ENCODE results near the gene IL15. TPM values are rescaled to one million over a fixed set of nuclear protein-coding genes. Genes with fewer than 3 reads are reported as not detected.
"Not testable (repeated sequence)": the region's sequence is repeated elsewhere in the genome, so short reads cannot be mapped to it uniquely, and the experiment has no call there.

Gene IL15
- total RNA-seq, 2 donors from 2014 or later: 3.2 to 4.7 TPM

GRCh38 chr4:141724646-141725045 is 88.3 kb downstream of the IL15 start:
- Mint-ChIP-seq H3K27me3 (no peaks in the 10 kb centered on the region), H3K4me1 (peaks cover 2% of the 10 kb centered on the region), H3K4me3 (no peak overlapping the region), H3K27ac (no peak overlapping the region), H3K36me3 (ENCODE audit: low read depth) (peaks cover 4% of the 10 kb centered on the region)
- ATAC-seq (no peak), DNase-seq (no peak)
- no peaks in the 10 kb centered on the region for H3K9me3 ChIP-seq (ENCODE audit: control insufficient read depth, low read length, poor library complexity, severe bottlenecking)

- Mint-ChIP-seq H3K36me3 (ENCODE audit: low read depth) (peaks cover 8% of the 10 kb centered on the region), H3K27ac (no peak overlapping the region), H3K27me3 (no peaks in the 10 kb centered on the region), H3K4me1 (peaks cover 2% of the 10 kb centered on the region), H3K4me3 (no peak overlapping the region)
- DNase-seq (no peak), ATAC-seq (no peak)
- H3K9me3 ChIP-seq (ENCODE audit: control insufficient read depth, low read length, poor library complexity, severe bottlenecking): no peaks in the 10 kb centered on the region
These were observed 91.0 kb downstream of the IL15 start for GRCh38 chr4:141727420-141727819.

- DNase-seq (no peak), ATAC-seq (no peak)
- Mint-ChIP-seq H3K36me3 (ENCODE audit: low read depth) (peaks cover 6% of the 10 kb centered on the region), H3K27ac (no peak overlapping the region), H3K4me3 (no peak overlapping the region), H3K4me1 (no peaks in the 10 kb centered on the region), H3K27me3 (no peaks in the 10 kb centered on the region)
- H3K9me3 ChIP-seq (ENCODE audit: control insufficient read depth, low read length, poor library complexity, severe bottlenecking): no peaks in the 10 kb centered on the region
These were observed 94.4 kb downstream of the IL15 start for GRCh38 chr4:141730805-141731204.

GRCh38 chr4:141731481-141731880 is 95.1 kb downstream of the IL15 start:
- no peaks in the 10 kb centered on the region for H3K27me3 Mint-ChIP-seq
- H3K36me3 Mint-ChIP-seq (ENCODE audit: low read depth): peaks cover 6% of the 10 kb centered on the region
- no peak overlapping the region for H3K4me3 Mint-ChIP-seq
- no peaks in the 10 kb centered on the region for H3K4me1 Mint-ChIP-seq
- ATAC-seq (no peak), DNase-seq (no peak)
- H3K27ac Mint-ChIP-seq: no peak overlapping the region
- H3K9me3 ChIP-seq (ENCODE audit: control insufficient read depth, low read length, poor library complexity, severe bottlenecking): no peaks in the 10 kb centered on the region

GRCh38 chr4:141739636-141740035 is 103.3 kb downstream of the IL15 start:
- no peaks in the 10 kb centered on the region for H3K36me3 Mint-ChIP-seq (ENCODE audit: low read depth)
- H3K27me3 Mint-ChIP-seq: no peaks in the 10 kb centered on the region
- H3K4me1 Mint-ChIP-seq: no peaks in the 10 kb centered on the region
- H3K27ac Mint-ChIP-seq: no peak overlapping the region
- H3K4me3 Mint-ChIP-seq: no peak overlapping the region
- no peaks in the 10 kb centered on the region for H3K9me3 ChIP-seq (ENCODE audit: control insufficient read depth, low read length, poor library complexity, severe bottlenecking)
- no peak for DNase-seq
- ATAC-seq: no peak

GRCh38 chr4:141746026-141746425 is 109.6 kb downstream of the IL15 start:
- H3K9me3 ChIP-seq (ENCODE audit: control insufficient read depth, low read length, poor library complexity, severe bottlenecking): no peaks in the 10 kb centered on the region
- Mint-ChIP-seq H3K36me3 (ENCODE audit: low read depth) (no peaks in the 10 kb centered on the region), H3K4me3 (no peak overlapping the region), H3K27me3 (no peaks in the 10 kb centered on the region), H3K27ac (no peak overlapping the region), H3K4me1 (no peaks in the 10 kb centered on the region)
- ATAC-seq (no peak), DNase-seq (no peak)

- H3K4me1 Mint-ChIP-seq; H3K27ac Mint-ChIP-seq; H3K27me3 Mint-ChIP-seq; DNase-seq; H3K4me3 Mint-ChIP-seq; ATAC-seq; H3K36me3 Mint-ChIP-seq (ENCODE audit: low read depth); H3K9me3 ChIP-seq (ENCODE audit: control insufficient read depth, low read length, poor library complexity, severe bottlenecking): not testable (repeated sequence)
These were observed 115.4 kb downstream of the IL15 start for GRCh38 chr4:141751806-141752205.

- Mint-ChIP-seq H3K4me1 (no peaks in the 10 kb centered on the region), H3K36me3 (ENCODE audit: low read depth) (no peaks in the 10 kb centered on the region), H3K27ac (no peak overlapping the region), H3K4me3 (no peak overlapping the region), H3K27me3 (peaks cover 12% of the 10 kb centered on the region)
- ATAC-seq (no peak), DNase-seq (no peak)
- H3K9me3 ChIP-seq (ENCODE audit: control insufficient read depth, low read length, poor library complexity, severe bottlenecking): no peaks in the 10 kb centered on the region
These were observed 120.9 kb downstream of the IL15 start for GRCh38 chr4:141757287-141757686.

GRCh38 chr4:141759796-141760425 is 123.5 kb downstream of the IL15 start:
- no peak for DNase-seq
- no peaks in the 10 kb centered on the region for H3K4me1 Mint-ChIP-seq
- no peak overlapping the region for H3K27ac Mint-ChIP-seq
- H3K9me3 ChIP-seq (ENCODE audit: control insufficient read depth, low read length, poor library complexity, severe bottlenecking): no peaks in the 10 kb centered on the region
- no peaks in the 10 kb centered on the region for H3K36me3 Mint-ChIP-seq (ENCODE audit: low read depth)
- peaks cover 17% of the 10 kb centered on the region for H3K27me3 Mint-ChIP-seq
- H3K4me3 Mint-ChIP-seq: no peak overlapping the region
- ATAC-seq: no peak

GRCh38 chr4:141761926-141762325 is 125.5 kb downstream of the IL15 start:
- peaks cover 17% of the 10 kb centered on the region for H3K27me3 Mint-ChIP-seq
- H3K27ac Mint-ChIP-seq: no peak overlapping the region
- H3K4me3 Mint-ChIP-seq: no peak overlapping the region
- DNase-seq (no peak), ATAC-seq (no peak)
- H3K4me1 Mint-ChIP-seq: no peaks in the 10 kb centered on the region
- no peaks in the 10 kb centered on the region for H3K36me3 Mint-ChIP-seq (ENCODE audit: low read depth)
- H3K9me3 ChIP-seq (ENCODE audit: control insufficient read depth, low read length, poor library complexity, severe bottlenecking): no peaks in the 10 kb centered on the region

GRCh38 chr4:141763374-141763773 is 127.0 kb downstream of the IL15 start:
- peaks cover 14% of the 10 kb centered on the region for H3K27me3 Mint-ChIP-seq
- H3K4me3 Mint-ChIP-seq: no peak overlapping the region
- DNase-seq: no peak
- no peaks in the 10 kb centered on the region for H3K36me3 Mint-ChIP-seq (ENCODE audit: low read depth)
- H3K9me3 ChIP-seq (ENCODE audit: control insufficient read depth, low read length, poor library complexity, severe bottlenecking): no peaks in the 10 kb centered on the region
- ATAC-seq: no peak
- no peaks in the 10 kb centered on the region for H3K4me1 Mint-ChIP-seq
- no peak overlapping the region for H3K27ac Mint-ChIP-seq

- ATAC-seq (no peak), DNase-seq (no peak)
- H3K27ac Mint-ChIP-seq: no peak overlapping the region
- H3K36me3 Mint-ChIP-seq (ENCODE audit: low read depth): no peaks in the 10 kb centered on the region
- H3K9me3 ChIP-seq (ENCODE audit: control insufficient read depth, low read length, poor library complexity, severe bottlenecking): no peaks in the 10 kb centered on the region
- peaks cover 10% of the 10 kb centered on the region for H3K4me1 Mint-ChIP-seq
- H3K4me3 Mint-ChIP-seq: no peak overlapping the region
- H3K27me3 Mint-ChIP-seq: peaks cover 6% of the 10 kb centered on the region
These were observed 132.6 kb downstream of the IL15 start for GRCh38 chr4:141768954-141769353.

- Mint-ChIP-seq H3K36me3 (ENCODE audit: low read depth) (no peaks in the 10 kb centered on the region), H3K27me3 (peaks cover 15% of the 10 kb centered on the region), H3K4me1 (peaks cover 10% of the 10 kb centered on the region), H3K4me3 (peak overlapping the region; percentile 50), H3K27ac (peak overlapping the region; percentile 21)
- ATAC-seq (no peak), DNase-seq (no peak)
- H3K9me3 ChIP-seq (ENCODE audit: control insufficient read depth, low read length, poor library complexity, severe bottlenecking): no peaks in the 10 kb centered on the region
These were observed 135.8 kb downstream of the IL15 start for GRCh38 chr4:141771889-141772830.

Data from T-helper 17 cell (primary cell).